Activated CD4-positive, CD25-positive, alpha-beta regulatory T cell treated with anti-CD3 and anti-CD28 coated beads, Interleukin-2, amount 50 U/mL, for 24 hours (primary cell): ENCODE results near the gene ZNF423.

Experiments
- ATAC-seq, 2 donors: fragments of 150-1000 bp; cut with Tn5 transposase; one replicate each; pipeline ENCODE4 v1.10.0; 2021; ENCODE audit warnings: mild to moderate bottlenecking in 1 of 2, moderate library complexity in 1 of 2

Gene ZNF423

GRCh38 chr16:49620158-49620868, 235.6 kb downstream of the ZNF423 start:
- ATAC-seq: no peak

DNA sequence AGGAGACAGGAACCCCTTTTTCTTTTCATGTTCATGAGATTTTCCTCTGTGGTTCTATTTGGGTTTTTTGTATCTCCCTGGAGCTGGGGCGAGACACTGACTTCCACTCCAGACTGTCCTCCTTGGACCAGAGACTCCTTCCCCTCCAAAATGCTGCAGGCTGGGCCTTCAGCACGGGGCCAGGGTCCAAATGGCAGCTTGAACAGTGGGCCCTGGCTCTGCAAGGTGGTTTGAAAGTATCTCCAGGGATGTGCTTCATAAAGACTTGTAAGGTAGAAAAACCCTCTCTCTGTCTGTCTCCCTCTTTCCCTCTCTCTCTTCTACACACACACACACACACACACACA, 236.1 kb downstream of the ZNF423 start:
- no peak for ATAC-seq

DNA sequence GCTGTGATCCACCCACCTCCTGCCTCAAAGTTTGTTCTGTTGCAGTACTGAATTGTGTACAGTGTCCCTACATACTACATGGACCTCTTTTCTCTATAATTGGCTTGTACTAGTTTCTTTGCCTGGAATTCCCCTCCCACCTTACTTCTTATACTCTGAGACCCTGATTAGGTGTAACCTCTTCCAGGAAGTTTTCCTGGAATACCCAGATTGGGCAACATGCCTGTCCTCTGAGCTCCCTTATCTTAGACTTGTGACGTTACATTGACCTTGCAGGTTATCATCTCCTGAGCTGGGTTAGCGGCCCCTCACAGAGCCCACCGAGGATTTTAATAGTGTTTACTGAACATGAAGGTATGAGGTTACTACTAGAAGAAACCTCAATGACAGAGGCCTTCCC, 237.0 kb downstream of the ZNF423 start:
- no peak for ATAC-seq

- no peak for ATAC-seq
Observed at GRCh38 chr16:49617710-49618330, 238.1 kb downstream of the ZNF423 start.

- ATAC-seq: no peak
Observed at GRCh38 chr16:49617016-49617629, 238.8 kb downstream of the ZNF423 start.

DNA sequence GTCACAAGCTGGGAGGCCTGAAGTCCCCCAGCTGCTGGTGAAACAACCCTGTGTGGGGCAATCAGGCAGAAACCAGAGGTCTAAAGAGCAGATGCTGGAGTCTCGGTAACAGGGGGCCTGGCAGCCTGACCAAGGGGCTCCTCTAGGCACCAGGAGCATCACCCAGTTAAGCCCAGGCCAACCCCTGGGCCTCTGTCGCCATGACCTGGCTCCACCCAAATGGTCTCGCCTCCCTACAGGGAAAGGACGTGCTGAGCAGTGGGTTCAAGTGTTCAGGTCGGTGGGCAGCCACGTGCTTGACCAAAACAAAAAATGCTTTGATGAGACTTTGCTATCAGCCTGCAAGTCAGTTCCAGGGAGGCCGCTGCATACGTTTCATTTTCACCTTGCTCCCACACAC, 240.3 kb downstream of the ZNF423 start:
- ATAC-seq: no peak

- no peak for ATAC-seq
Observed at GRCh38 chr16:49610983-49611382, 244.9 kb downstream of the ZNF423 start.

GRCh38 chr16:49608779-49609178, 247.1 kb downstream of the ZNF423 start:
- no peak for ATAC-seq

DNA sequence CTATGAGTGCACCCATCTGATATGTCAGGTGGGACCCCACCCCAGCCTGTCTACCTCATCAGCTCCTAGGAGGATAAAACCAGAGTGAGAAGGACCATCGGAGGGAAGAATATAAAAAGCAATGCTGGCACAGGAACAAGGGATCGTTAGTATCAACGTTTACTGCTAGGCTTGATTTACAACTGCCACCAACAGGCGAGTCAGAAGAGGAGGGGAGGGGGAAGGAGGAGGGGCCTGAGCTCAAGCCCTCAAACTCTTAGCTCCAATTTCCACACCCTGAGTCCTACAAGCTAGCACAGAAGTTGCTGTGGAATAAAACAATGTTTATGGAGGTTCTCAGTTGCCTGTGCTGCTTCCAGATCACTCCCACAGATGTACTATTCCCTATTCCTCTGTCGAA, 247.8 kb downstream of the ZNF423 start:
- ATAC-seq: no peak

DNA sequence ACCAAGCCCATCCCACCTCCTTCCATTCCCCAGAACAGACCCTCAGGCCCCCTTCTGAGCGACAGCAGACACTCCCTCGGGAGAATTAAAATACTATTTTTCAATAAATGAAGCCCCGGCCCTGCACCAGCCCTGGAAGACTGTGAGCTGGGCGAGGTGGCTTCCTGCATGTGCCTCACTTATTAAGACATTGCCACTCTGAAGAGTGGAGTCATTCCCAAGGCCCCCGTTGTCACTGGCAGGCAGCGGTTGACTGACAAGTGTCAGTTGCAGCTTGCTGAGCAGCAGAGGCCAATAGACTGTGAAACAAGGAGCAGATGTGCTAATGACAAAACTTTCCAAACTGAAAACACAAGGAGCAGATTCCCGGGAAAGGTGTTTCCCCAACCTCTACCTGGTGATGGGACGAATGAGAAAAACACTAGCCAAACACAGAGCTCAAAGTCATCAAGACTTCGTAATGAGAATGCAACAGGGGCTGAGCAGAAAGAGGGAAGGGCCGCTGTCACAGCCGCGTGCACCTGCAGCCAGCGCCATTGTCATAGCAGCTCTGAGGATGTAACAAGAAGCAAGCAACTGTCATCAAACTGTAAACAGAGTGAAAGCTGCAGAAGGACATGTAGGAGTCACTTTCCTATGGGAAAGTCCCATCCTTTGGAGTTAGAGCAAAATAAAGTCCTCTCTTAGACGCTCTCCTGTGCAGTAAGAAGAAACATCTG, 250.2 kb downstream of the ZNF423 start:
- no peak for ATAC-seq

- no peak for ATAC-seq
Observed at GRCh38 chr16:49604602-49605001, 251.3 kb downstream of the ZNF423 start.

DNA sequence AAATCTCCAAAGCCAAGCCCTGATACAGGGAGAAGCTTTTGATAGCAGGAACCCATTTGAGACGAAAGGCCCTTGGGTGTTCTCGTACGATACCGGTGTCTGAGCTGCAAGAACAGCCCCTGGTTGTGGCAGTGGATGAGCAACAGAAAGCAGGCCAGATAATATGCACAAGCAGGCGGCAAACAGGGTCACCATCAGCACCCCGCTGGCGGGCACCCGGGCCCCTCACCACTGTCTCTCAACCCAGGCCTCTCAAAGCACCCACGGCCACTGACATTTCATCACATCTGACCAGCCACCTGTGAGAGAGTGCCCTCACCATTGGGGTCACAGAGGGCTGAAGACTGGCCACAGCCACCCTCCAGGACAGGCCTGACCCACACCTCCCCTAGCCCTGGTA, 252.0 kb downstream of the ZNF423 start:
- no peak for ATAC-seq

DNA sequence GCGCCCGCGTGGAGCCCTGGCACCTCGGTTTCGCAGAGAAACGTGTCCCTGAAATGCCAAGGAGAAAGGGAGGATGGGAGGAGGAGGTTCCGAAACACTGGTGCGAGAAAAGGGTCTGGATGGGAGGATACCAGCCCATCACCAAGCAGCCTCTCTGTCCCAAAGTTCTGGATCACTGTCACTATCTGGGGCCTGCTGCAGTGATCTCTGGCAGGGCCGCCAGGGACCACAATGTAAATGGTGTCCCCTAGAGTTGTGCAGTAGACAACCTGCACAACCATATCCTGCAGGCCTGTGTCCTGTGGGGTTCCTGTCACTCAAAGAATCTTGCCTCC, 253.0 kb downstream of the ZNF423 start:
- no peak for ATAC-seq

DNA sequence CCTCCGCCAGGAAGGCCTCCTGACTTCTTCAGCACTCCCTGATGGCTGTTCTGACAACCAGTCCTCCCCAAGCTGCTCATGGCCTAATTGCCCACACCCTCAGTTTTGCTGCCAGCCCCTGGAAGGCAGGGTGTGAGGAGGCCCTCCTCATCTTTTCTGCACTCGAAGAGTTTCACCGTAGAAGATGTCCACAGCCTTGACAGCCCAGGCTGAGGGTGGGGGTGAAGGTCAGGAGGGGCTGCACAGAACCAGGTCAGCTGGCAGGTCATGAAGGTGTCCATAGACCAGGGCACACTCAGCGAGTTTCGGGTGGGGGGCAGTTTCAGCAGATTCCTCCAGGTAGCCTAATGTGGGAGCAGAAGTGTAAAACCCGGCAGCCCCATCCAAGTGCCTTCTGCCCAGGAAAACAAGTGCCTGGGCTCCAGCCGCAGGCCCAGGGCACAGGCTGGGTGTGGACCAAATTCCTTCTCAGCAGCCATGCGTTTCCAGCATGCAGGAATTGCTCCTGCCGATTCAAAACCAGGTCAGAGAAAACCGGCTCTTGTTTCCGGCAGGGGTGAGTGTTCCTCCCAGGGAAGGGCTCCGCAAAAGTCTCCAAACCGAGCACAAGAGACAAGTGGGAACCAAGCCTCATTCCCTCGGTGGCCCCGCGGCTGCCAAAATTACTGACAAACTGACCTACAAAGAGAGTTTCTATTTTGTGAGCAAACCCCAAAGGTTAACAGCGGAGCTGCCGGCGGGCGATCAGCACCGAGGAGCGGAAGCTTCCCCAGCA, 253.5 kb downstream of the ZNF423 start:
- ATAC-seq: no peak

DNA sequence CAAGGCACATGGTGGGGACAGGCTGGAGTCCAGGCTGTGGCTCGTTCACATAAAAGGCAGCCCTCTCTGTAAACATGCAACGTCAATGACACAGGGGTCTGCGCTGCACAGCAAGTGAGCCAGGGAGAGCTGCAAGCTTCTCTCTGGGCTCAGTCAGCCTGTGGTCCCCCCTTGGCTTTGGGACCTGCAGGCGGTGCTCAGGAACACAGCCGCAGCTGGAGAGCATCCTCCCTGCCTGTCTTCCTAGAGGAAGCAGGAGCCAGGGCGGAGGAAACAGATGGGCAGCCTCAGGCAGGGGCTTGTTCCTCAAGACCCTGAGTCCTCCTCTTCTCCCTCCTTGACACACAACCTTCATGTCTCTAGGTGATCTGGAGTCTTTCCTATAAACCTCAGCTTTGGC, 254.3 kb downstream of the ZNF423 start:
- ATAC-seq: no peak

GRCh38 chr16:49600976-49601375, 254.9 kb downstream of the ZNF423 start:
- no peak for ATAC-seq

DNA sequence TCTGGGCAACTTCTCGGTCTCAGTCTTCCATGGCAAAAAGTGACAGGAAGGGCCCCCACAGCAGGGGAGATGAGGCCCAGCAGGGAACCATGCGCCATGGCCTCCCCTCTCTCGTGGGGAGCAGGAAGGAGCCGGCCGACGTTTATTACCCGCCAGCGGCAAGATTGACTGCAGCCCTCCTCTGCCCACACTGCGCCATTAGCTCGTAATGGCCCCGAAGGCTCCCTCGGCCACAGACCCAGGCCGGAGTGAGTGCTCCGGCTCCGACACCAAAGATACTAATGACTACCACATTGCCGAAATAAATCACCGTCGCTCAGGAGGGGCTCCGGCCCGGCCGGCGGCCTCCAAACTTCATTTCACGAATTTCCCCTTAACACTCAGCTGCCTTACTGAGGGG, 255.4 kb downstream of the ZNF423 start:
- ATAC-seq: no peak

- ATAC-seq: no peak
Observed at GRCh38 chr16:49599704-49600103, 256.2 kb downstream of the ZNF423 start.

GRCh38 chr16:49599281-49599680, 256.6 kb downstream of the ZNF423 start:
- ATAC-seq: no peak

- no peak for ATAC-seq
Observed at GRCh38 chr16:49598383-49599170, 257.3 kb downstream of the ZNF423 start.

GRCh38 chr16:49597796-49598195, 258.1 kb downstream of the ZNF423 start:
- ATAC-seq: no peak

GRCh38 chr16:49596648-49597291, 259.1 kb downstream of the ZNF423 start:
- ATAC-seq: no peak
